Suppressor macrophage treated with lipopolysaccharide for 1 hour (primary cell): Measurements from ENCODE around the gene GRIN3A.
"Not testable (repeated sequence)": the region's sequence is repeated elsewhere in the genome, so short reads cannot be mapped to it uniquely, and the experiment has no call there.

Source experiments
- DNase-seq, 3 donors: peaks; one replicate each; pipeline ENCODE4 v3.0.0-alpha.2; 2020 to 2022

The GRIN3A gene

DNA sequence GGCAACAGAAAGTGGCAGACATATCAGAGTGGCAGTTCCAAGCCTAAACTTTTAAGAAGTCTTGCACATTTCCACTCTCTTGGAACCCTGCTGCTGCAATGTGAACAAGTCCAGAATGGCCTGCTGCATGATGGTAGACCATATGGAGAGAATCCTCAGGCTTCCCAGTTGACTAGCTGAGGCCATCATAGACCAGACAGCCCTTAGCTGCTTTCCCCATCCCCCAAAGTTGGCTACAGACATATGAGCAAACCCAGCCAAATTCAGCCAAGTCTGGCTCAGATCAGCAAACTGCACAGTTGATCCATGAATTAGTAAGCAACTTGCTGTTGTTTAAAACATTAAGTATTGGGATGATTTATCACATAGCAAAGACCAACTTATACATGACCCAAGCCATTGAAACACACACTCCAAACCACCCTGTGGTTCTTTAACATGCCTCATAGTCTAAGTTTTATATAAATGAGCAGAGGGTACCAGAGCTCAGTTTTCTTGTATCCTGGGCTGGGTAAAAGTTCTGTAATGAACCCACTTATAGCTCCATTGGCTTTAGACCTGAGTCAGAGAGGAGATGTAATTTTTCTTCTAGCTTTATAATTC is 163.6 kb downstream of the GRIN3A start:
- no peak for DNase-seq

DNA sequence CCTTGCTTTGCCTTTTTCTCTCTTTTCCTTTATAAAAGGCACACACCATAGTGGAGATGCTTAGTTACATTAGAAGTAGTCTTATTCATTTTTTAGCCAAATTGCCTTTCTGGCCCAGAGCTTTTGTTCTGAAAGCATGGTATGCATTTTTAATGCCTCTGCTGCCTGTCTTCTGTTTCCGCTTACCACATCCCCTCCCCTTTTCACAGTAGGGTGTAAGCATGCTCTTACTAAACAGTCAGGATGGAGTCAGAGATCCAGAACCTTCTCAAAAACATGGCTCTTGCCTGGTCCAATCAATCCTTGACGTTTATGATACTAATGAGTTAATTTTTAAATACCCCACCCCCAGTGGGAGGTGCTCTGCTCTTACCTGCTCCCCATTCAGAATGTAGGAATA is 166.1 kb downstream of the GRIN3A start:
- no peak for DNase-seq

DNA sequence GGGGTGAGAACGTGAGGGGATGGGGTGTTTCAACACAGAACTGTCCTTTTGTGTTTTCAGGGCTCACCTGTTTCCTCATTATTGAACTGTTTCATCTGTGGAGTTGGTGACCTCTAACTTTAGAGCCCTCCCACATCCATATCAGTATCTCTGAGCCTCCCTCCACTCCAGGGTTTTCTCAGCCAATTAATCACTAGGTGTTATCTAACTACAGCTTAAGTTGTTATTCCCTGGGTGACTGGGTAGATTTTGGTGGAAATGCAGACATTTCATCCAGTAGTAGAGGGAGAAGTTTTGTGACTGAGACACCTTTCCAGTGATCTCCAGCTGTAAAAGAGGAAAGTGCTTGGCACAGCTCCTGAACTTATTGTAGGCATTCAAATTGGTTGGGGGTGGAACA is 167.3 kb downstream of the GRIN3A start:
- no peak for DNase-seq

DNA sequence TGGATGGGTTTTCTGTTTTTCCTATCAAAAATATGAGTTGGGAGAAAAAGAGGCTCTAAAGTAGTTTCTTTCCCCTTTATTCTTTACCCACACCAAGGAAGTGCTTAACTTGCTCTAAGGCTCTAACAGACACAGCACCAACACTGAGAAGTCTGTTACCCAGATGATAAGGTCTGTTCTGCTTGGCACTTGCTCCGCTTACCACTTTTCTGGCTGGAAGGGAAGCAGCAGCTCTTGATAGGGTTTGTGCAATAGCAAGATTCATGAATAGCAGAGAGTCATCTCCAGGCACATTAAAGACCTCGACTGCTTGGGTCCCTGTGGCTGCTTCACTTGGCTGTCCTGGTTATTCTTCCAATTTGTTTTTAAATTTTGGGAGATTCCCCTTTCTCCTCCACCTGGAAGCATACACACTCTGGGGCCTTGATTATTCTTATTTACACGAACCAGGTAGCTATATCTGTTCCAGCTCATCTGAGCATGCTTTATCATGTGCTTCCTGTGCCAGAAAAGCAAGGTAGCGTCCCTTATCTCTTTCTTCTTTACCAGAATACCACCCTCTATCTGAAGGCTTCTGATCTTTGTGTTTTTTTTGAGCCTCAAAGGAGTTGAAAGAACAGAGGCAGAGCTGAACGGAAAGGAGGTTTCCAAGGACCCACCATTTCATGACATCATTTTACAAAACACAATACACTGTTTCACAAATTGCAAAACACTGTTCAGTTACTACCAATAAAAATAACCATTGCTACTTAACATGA is 168.5 kb downstream of the GRIN3A start:
- no peak for DNase-seq

DNA sequence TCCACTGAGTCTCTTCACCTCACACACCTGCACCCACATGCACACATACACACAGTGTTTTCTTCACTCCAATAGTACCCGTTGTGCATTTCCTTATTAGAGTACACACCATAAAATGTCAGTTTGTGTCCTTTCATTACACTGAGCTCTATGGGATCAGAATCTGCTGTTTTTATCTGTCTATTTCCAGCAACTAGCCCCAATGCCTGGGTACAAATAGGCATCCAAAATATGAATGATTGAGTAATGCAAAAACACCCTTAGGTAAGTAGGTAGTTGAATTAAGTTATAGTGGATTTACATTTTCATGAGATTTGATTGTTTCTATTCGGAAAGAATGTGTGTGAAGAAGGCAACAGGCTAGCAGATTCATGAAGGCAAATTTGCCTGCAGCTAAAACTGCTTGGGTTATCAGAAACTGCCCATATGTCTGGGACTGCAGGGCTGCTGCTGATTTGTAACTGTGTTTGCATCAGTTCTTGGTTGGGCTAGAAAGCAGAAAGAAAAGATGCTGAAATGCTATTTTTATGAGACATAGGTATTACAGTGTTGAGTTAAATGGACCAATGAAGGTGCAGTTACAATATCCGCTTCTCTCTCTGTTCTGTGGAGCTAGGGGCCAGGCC is 170.6 kb downstream of the GRIN3A start:
- no peak for DNase-seq

DNA sequence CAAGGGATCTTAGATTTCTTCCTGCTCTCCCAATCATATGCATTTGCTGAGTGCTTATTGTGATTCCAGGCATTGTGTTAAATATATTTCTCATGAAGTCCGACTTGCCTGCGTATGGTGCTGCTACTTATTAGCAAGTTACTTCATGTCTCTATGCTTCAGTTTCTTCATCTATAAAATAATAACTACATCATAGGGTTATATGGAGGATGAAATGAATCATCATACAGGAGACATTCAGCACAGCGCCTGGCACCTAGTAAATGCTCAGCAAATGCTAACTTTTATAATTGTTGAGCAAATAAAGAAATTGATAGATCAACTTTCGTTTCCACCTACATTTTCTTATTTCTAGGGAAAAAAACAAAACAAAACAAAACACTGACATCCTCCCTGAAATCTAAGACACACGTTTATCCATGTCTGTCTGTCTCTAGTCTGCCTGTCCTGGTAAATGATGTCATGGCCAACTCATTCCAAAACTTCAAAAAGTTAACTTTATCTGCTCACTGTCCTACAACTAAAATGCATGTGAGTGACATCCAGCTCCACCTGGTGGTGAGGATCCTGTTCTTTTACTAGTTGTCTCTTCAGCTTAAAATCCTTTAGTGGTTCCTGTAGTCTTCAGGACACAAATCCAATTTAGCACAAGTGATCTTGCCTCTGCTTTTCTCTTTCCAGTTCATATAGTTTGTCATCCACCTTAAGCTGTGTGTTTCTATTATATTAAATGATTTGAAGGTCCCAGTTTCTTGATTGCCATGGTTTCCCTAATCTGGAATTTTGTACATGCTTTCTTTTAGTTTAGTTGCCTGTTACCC is 171.3 kb downstream of the GRIN3A start:
- DNase-seq: peak in 2 of 3 donors; percentile 32 to 33

DNA sequence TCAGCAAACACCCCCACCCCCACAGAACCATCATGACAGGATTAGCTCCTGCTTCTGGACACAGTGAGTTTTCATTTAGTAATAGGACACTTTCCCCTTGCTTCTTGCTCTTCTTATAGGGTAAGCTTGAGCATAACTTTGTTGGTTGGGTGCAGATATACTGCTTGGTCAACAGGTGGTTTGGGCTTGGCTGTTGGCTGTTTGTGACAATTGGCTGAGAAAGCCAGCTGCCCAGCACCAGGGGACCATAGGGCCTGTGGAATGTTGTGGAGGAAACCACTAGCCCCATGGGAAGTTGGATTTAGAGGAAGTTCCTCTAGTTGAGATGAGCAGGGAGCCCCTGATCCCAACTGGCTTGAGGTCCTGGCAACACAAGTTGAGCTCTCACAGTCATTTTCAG is 174.2 kb downstream of the GRIN3A start:
- no peak for DNase-seq

DNA sequence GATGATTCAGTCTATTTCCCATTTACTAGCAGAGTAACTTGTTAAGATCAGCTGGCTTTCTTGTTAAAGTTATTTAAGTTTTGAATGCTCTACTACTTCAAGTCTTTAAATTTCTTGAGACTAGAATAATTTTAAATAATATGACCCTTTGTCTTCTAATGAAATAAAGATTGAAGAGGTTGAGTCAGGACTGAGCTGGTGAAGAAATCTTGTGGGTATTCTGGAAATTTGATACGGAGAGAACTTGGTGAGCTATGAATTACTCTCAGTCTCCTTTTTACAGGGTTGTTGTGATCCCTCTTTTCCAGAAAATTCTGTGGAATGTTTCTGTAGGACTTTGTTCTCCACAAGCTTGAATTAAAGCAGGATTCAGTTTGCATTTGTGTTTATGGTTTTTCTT is 175.5 kb downstream of the GRIN3A start:
- DNase-seq: no peak

DNA sequence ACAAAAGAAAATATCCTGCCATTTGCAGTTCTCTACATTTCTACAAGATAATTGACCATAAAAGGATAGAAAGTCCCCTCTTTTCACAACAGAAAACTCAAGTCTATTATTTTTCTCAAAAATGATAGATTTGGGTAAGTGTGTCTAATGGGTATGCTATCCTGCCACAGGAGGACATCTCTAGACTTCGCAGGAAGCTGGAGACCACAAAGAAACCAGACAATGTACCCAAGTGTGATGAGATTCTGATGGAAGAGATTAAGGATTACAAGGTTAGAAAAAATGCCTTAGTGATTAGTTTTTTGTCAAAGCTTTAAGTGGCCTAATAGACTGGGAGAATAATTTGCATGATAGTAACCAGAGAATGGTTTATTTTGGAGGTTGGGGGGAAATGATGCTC is 176.7 kb downstream of the GRIN3A start:
- DNase-seq: no peak

DNA sequence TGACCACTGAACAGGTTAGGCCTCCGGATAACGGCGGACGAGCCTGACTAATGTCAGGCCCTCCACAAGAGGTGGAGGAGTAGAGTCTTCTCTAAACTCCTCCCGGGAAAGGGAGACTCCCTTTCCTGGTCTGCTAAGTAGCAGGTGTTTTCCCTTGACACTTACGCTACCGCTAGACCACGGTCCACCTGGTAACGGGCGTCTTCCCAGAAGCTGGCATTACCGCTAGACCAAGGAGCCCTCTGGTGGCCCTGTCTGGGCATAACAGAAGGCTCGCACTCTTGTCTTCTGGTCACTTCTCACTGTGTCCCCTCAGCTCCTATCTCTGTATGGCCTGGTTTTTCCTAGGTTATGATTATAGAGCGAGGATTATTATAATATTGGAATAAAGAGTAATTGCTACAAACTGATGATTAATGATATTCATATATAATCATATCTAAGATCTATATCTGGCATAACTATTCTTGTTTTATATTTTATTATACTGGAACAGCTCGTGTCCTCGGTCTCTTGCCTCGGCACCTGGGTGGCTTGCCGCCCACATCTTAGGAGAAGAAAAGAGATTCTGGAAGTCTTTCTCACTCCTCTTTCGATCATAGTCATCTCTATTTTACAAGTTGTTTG is 188.9 kb downstream of the GRIN3A start:
- not testable (repeated sequence) for DNase-seq

DNA sequence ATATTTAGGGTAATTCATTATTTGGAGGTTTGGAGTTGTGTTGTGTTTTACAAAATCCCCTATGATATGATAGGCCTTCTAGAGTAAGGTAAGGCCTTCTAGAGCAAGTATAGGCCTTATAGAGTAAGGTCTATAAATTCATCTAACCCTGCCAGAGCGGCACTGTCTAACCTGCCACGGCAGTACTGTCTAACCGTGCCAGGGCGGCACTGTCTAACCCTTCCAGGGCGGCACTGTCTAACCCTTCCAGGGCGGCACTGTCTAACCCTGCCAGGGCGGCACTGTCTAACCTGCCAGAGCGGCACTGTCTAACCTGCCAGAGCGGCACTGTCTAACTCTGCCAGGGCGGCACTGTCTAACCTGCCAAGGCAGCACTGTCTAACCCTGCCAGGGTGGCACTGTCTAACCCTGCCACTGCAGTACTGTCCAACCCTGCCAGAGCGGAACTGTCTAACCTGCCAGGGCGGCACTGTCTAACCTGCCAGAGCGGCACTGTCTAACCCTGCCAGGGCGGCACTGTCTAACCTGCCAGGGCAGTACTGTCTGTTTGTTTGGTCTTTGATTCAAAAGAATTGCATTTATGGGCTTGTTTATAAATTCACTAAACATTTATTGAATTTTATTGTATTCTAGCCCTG is 195.2 kb downstream of the GRIN3A start:
- DNase-seq: no peak

DNA sequence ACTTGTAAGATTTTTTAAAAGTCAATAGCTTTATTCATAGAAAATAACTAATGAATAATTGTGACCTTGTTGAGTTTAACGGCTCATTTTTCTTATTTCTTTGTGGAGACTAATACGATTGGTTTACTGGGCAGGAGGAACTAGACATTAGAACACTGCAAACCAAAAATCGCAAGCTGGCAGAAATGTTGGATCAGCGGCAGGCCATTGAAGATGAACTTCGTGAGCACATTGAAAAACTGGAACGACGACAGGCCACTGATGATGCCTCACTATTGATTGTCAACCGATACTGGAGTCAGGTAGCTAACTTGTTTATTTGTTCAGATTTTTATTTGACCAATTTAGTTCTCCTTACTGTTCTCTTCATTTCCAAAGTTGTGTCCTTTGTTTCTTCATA is 198.4 kb downstream of the GRIN3A start:
- DNase-seq: no peak

DNA sequence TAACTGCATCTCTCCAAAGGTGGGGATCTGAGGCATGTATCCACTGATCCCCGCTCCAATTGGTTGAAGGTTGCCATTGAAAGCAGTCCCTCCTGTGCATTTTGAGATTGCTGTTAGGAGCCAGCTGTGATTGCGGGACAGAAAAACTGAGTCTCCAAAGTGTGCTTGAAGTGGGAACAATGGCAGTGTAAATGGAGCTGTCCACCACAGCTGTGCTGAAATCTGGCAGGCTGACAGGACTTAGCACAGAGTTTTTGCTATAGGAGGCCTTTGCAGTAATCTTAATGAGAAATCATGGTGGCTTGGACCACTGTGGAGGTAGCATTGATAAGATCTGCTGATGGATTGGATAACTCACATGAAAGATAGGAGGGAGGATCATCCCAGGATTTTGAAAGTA is 201.5 kb downstream of the GRIN3A start:
- DNase-seq: peak in 2 of 3 donors; percentile 12

DNA sequence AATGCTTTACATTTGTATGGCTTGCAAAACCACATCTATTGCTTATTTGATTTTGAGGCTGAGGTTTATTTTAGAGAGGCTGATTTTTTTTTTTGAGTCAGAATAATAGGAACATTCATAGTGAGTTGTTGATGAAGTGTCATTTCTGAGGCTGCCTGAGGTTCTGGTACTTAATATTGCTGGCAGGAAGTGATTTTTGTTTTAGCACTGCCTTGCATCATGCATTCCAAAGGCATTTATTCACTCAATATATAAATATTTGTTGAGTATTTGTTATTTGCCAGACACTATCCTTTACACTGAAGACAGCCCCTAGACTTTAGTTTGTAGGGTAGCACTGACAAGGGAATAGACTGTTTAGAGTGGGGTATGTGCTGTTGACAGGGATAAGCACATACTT is 202.1 kb downstream of the GRIN3A start:
- DNase-seq: no peak

DNA sequence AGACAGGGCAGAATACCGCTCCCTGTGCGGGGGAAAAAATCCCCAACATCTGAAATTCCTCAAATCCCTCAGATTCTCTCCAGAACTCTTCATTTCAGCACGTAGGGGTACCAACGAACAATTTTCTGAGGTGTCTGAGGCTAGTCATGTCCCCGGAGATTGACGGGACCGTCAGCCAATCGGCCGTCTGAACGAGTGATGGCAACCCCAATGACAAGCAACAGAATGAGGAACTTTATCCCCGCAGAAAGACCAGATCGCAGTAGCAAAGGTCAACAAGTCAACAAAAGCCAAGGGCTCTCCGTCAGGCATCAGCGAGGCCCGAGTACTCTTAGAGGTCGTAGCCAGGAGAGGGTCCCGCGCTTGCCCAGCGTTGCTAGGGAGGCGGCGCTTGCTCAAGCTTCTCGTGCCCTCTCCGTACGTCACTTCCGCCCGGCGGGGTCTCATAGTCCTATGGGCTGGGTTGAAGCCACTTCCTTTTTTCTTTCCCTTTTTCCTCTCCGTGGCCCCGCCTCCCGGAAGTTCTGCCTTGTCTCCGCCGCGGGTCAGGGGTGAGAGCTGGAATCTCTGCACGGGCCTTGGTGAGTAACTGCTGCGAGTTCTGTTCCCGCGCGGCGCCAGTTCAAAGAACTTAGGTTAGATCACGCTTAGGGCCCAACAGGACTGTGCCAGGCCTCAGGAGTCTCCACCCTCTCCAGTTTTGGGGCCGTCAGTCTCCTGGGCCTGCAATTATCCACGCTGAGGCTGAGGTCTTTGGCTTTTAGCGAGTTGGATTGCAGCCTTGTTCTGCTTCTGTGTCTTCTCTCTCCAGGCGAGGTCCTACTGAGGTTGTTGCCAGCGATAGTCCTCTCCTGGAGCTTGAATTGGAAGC is 204.9 kb downstream of the GRIN3A start, which contains the start of gene RNF20:
Gene RNF20 (plus strand): TSS at position 520 of the 871 bp plus-strand sequence. CDS start 1,571 bp downstream, outside the sequence.
- peak; percentile 99 to 100 (median 100) for DNase-seq

DNA sequence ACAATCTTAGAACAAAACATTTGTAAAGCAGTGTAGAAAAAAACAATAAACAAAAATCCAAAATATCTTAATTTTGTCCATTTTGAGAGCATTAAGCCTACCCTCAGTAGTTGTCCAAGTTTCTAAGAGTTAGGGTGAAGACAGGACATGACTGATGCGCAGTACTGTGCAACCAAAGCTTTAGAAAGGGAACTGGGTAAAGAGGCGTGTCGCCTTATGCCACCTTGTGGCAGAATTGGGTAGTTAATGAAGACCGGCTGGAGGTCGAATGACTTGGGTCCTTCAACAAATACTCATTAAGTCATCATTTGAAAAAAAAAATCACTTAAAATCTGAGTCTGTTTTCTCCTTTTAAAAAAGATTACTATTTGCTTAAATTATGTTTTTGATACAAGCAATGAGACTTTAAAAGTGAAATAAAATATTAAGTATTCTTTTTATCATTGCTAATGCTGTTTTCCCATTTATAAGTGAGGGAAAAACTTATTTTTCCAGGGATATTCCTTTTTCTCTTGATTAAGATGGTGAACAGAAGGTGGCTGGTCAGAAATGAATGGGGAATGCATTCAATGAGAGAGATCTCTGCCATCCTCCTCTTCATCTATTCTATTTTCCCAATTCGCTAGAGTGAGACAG is 208.3 kb downstream of the GRIN3A start:
- peak; percentile 87 to 92 (median 88) for DNase-seq

DNA sequence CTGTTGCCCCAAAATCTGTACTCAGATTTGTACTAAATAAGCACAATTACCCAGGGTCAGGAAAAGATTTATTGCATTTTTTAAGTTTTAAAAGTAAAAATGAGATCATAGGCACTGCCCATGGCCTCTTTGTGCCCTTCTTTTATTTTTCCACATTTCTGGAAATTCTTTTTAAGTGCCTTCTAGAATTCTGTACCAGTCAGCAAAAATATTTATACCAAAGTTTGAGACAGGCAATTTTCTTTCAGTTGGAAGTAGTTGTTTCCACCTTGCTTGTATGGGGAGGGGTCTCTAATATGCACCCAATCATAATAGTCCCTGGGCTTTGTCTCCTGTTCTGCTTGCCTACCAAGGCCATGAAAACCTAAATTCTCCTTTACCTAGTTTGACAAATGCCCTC is 210.4 kb downstream of the GRIN3A start:
- DNase-seq: no peak

DNA sequence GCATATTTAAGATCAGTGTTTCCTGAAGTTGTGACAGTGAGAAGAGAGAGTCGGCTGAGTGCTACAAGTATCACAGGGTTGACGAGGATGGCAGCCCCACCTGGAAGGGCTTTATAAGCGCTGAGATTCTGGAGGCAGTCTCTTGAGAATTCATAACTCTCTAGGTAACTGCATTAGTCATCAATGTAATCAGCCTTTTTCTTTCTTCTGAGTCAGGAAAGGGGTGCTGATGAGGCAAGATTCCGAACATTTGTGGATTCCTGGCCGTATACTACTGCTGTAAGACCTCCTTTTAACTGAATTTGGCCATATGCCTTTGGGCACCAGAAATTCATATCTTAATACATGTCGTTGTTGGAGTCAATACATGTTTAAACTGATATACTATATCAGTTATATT is 211.4 kb downstream of the GRIN3A start:
- no peak for DNase-seq

DNA sequence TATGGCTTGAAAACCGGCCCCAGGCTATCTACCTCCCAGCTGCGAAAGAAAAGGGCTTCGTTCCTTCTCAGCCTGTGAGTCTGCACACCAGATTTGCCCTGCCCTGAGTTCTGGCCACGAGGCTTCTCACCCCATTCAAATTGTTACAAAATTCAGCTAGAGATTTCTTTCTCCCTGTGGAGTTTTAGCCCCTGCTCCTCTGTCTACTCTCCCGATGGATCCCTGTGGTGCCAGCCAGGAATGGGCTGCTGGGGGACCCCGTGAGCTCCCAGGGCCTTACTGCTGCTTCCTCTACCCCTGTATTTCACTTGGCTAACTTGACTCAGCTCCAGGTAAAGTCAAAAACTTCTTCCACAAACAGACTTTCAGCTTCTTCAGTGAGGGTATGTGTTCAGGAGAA is 214.1 kb downstream of the GRIN3A start:
- DNase-seq: no peak
